Endothelial cell of umbilical vein (primary cell): ENCODE data around the gene HUS1. TPM values are rescaled to one million over a fixed set of nuclear protein-coding genes. Genes with fewer than 3 reads are reported as not detected.

Experiments used
- BruUV-seq: library from RNA; stranded (reverse); fragments of 400-500 nt; replicated peaks from 2 replicates; lab custom pipeline; 2021; lab: Mats Ljungman, UMichigan
- CTCF ChIA-PET: fragments of 300-600, 350-600 bp; sonication (Branson Sonifier 250); formaldehyde crosslinking; loops from one replicate; lab custom pipeline; 2021; ENCODE audit warnings: antibody characterized with exemption, inconsistent platforms; lab: Charles Lee
- POLR2A ChIA-PET: fragments of 300-600, 350-600 bp; sonication (Branson Sonifier 250); formaldehyde crosslinking; loops from one replicate; lab custom pipeline; 2021; ENCODE audit warnings: antibody characterized with exemption, inconsistent platforms; lab: Charles Lee
- DNase-seq: peaks from one replicate; pipeline ENCODE4 v3.0.0-alpha.2; 2011; ENCODE audit warnings: low read depth, low spot score
- FAIRE-seq: peaks from 2 replicates; lab custom pipeline; 2011; peaks lifted over from hg19 to GRCh38; lab: Jason Lieb, UNC
- H2AFZ ChIP-seq: 2 replicates; pipeline ENCODE4 v1.6.0; 2012; ENCODE audit warnings: low read depth, low read length, control low read depth, inconsistent platforms
- H3K27ac ChIP-seq: 2 replicates; pipeline ENCODE4 v1.5.1; 2011; ENCODE audit warnings: low read depth, mild to moderate bottlenecking, control low read depth, low read length, moderate library complexity; ENCODE audit not compliant: insufficient read depth
- H3K27me3 ChIP-seq, 2 experiments: 2 replicates each; pipeline versions ENCODE4 v1.6.0 to v1.6.1; 2011; ENCODE audit warnings: low read length in 2 of 2, mixed read lengths in 1 of 2; ENCODE audit not compliant: control insufficient read depth in 2 of 2, insufficient read depth in 2 of 2
- H3K36me3 ChIP-seq, 2 experiments: 2 replicates in 1 of 2; 3 replicates in 1 of 2; pipeline ENCODE4 v1.5.1; 2011; ENCODE audit warnings: low read length in 2 of 2, mild to moderate bottlenecking in 1 of 2, moderate library complexity in 1 of 2; ENCODE audit not compliant: control insufficient read depth in 2 of 2, insufficient read depth in 2 of 2; ENCODE audit errors: extremely low read depth in 1 of 2
- H3K4me1 ChIP-seq: 3 replicates; pipeline ENCODE4 v1.5.1; 2011; ENCODE audit warnings: mild to moderate bottlenecking, low read length; ENCODE audit not compliant: control insufficient read depth, insufficient read depth; ENCODE audit errors: extremely low read depth
- H3K4me2 ChIP-seq: 2 replicates; pipeline ENCODE4 v1.6.1; 2011; ENCODE audit warnings: low read length, control low read depth, mixed read lengths; ENCODE audit not compliant: insufficient read depth
- H3K4me3 ChIP-seq, 3 experiments: fragments of 200-600 bp in 1 of 3; sonication (generic), shearing (Covaris generic) in 1 of 3; replicated peaks in 1 of 3; 2 replicates each; pipeline ENCODE4 v1.5.1; 2011 to 2016; ENCODE audit warnings: control low read depth in 3 of 3, low read length in 3 of 3, mild to moderate bottlenecking in 2 of 3, inconsistent platforms in 1 of 3, low read depth in 1 of 3, moderate library complexity in 1 of 3; ENCODE audit not compliant: insufficient read depth in 1 of 3
- H3K79me2 ChIP-seq: 2 replicates; pipeline ENCODE4 v1.6.0; 2012; ENCODE audit warnings: low read length, inconsistent platforms; ENCODE audit not compliant: control insufficient read depth, insufficient read depth
- H3K9ac ChIP-seq: replicated peaks from 2 replicates; pipeline ENCODE3; 2011; ENCODE audit warnings: low read length, control low read depth; ENCODE audit not compliant: insufficient read depth; ENCODE audit errors: extremely low read depth
- H3K9me1 ChIP-seq: replicated peaks from 3 replicates; pipeline ENCODE4 v1.6.0; 2011; ENCODE audit warnings: mild to moderate bottlenecking, low read length; ENCODE audit not compliant: control insufficient read depth, insufficient read depth; ENCODE audit errors: extremely low read depth
- H3K9me3 ChIP-seq: replicated peaks from 2 replicates; pipeline ENCODE4 v1.5.1; 2012; ENCODE audit warnings: low read length, inconsistent platforms; ENCODE audit not compliant: control insufficient read depth, insufficient read depth
- H4K20me1 ChIP-seq: replicated peaks from 2 replicates; pipeline ENCODE3; 2011; ENCODE audit warnings: mild to moderate bottlenecking, low read length; ENCODE audit not compliant: control insufficient read depth, insufficient read depth; ENCODE audit errors: extremely low read depth
- CTCF ChIP-seq, 2 donors: IDR thresholded peaks; 1 replicate in 1 of 2; 2 replicates in 1 of 2; pipeline ENCODE4 v1.5.1; 2011; ENCODE audit warnings: low read length in 2 of 2, mild to moderate bottlenecking in 2 of 2, moderate library complexity in 2 of 2, control low read depth in 1 of 2, inconsistent platforms in 1 of 2, low read depth in 1 of 2; ENCODE audit not compliant: insufficient read depth in 1 of 2; ENCODE audit errors: extremely low read depth in 1 of 2
- EZH2 ChIP-seq: IDR thresholded peaks from 2 replicates; pipeline ENCODE4 v1.6.1; 2012; ENCODE audit warnings: borderline replicate concordance, low read depth, mild to moderate bottlenecking, moderate library complexity, low read length, inconsistent platforms; ENCODE audit not compliant: severe bottlenecking
- FOS ChIP-seq: IDR thresholded peaks from 2 replicates; pipeline ENCODE4 v1.6.1; 2011; ENCODE audit warnings: mild to moderate bottlenecking, low read length, moderate library complexity, borderline replicate concordance; ENCODE audit not compliant: insufficient read depth
- GATA2 ChIP-seq: IDR thresholded peaks from 2 replicates; pipeline ENCODE4 v1.7.0; 2011; ENCODE audit warnings: low read depth, mild to moderate bottlenecking, moderate library complexity, mixed read lengths, low read length; ENCODE audit not compliant: insufficient read length, insufficient read depth
- JUN ChIP-seq: IDR thresholded peaks from 2 replicates; pipeline ENCODE4 v1.6.1; 2011; ENCODE audit warnings: borderline replicate concordance, low read depth; ENCODE audit not compliant: insufficient read length, insufficient read depth
- MYC ChIP-seq: IDR thresholded peaks from one replicate; pipeline ENCODE4 v1.6.1; 2011; ENCODE audit warnings: mild to moderate bottlenecking, low read depth, low read length
- POLR2A ChIP-seq: IDR thresholded peaks from 2 replicates; pipeline ENCODE4 v1.6.1; 2012; ENCODE audit warnings: low read depth, mild to moderate bottlenecking, control low read depth, low read length
- POLR2AphosphoS5 ChIP-seq: IDR thresholded peaks from 2 replicates; pipeline ENCODE4 v1.6.1; 2012; ENCODE audit warnings: low read depth, mild to moderate bottlenecking, control low read depth, low read length, moderate library complexity; ENCODE audit not compliant: insufficient read depth
- dilution Hi-C: fragments of 300-500 bp; cut with MboI; formaldehyde crosslinking; loops from one replicate; pipeline ENCODE4 v1.15.0; 2019; ENCODE audit warnings: low sequenced_read_pairs; ENCODE audit not compliant: extremely low pct_ligation_motif_present
- intact Hi-C: fragments of 100-400 bp; cut with micrococcal nuclease; formaldehyde crosslinking; loops from one replicate; pipeline ENCODE4 v1.10.0; 2022
- polyA plus RNA-seq, 4 experiments: library from polyadenylated mRNA; depleted of rRNA in 3 of 4; stranded (reverse) in 3 of 4; unstranded in 1 of 4; fragments of >200 nt; gene quantifications; 2 replicates each; pipeline versions ENCODE4 v1.2.1 to v1.2.3, GENCODE V29; 2011 to 2012; ENCODE audit warnings: missing spikeins in 1 of 4
- total RNA-seq: library from RNA; stranded (reverse); gene quantifications from 2 replicates; pipeline ENCODE4 v1.2.3, GENCODE V29; 2021
- TF ChIP-seq, protein P1 (sequence below): IDR thresholded peaks from 2 replicates; pipeline ENCODE4 v1.6.1; 2011; ENCODE audit not compliant: insufficient read depth, insufficient read length

HUS1 gene
- total and polyA plus RNA-seq, 2 donors (not counting 3 experiments of a cell fraction or from before 2014, with no cell fraction given) = 21.4 to 49.7 TPM

DNA sequence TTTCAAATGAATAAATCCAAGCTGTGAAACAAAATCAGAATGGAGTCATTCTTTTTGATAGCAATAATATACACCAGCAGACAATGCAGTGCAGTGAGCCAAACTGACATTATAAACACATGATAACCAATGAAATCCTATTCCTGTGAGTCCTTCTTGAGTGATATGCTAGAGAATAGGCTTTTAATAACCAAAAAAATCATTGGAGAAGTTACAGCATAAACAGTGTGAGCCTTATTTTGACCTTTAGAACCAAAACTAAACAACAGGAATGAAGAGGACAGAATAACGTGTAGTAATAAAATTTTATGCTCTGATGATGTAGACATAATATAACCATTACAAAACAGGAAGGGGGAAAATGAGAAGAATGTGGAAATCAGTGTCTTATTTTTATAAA is 8.7 kb downstream of the HUS1 start:
- peaks cover 32% of the 10 kb centered on the region for H3K4me1 ChIP-seq
- H3K9me3 ChIP-seq = no peaks in the 10 kb centered on the region
- H4K20me1 ChIP-seq = no peaks in the 10 kb centered on the region
- DNase-seq (peak; percentile 85), FAIRE-seq (no peak)
- no peak overlapping the region for H2AFZ ChIP-seq
- dilution Hi-C loops = no loop called here
- no TSS peak for BruUV-seq
- no peak overlapping the region for H3K4me3 ChIP-seq
- H3K27ac ChIP-seq = peak overlapping the region; percentile 82
- H3K4me2 ChIP-seq = peak overlapping the region; percentile 26
- TF ChIP-seq FOS = no peak
- TF ChIP-seq EZH2 = no peak
- TF ChIP-seq POLR2AphosphoS5 = no peak
- TF ChIP-seq JUN = no peak
- no peak for TF ChIP-seq MYC
- no peak for TF ChIP-seq POLR2A
- TF ChIP-seq, protein P1, sequence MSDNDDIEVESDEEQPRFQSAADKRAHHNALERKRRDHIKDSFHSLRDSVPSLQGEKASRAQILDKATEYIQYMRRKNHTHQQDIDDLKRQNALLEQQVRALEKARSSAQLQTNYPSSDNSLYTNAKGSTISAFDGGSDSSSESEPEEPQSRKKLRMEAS = no peak
- no peak for TF ChIP-seq GATA2
- TF ChIP-seq CTCF (IDR thresholded peaks at IDR 0.05; ENCODE audit: extremely low read depth in 1 of 2, insufficient read depth in 1 of 2, low read depth in 1 of 2, low read length in 2 of 2) = no peak
- H3K36me3 ChIP-seq = peaks cover 27 to 30% of the 10 kb centered on the region in 2 experiments
- H3K9me1 ChIP-seq = no peaks in the 10 kb centered on the region
- H3K9ac ChIP-seq = peak overlapping the region; percentile 61
- POLR2A ChIA-PET = no interaction called here
- CTCF ChIA-PET = interaction anchor here (0.6 to 9.6 kb wide), 4 partner anchors 22 to 705 kb away, joined by 3 to 371 read pairs (median 10); partner anchors contain the start of gene PKD1L1
- peaks cover 1% of the 10 kb centered on the region for H3K79me2 ChIP-seq
- H3K27me3 ChIP-seq = no peaks in the 10 kb centered on the region
- intact Hi-C loops = loop anchor here (1.0 kb wide), 1 partner anchor 119 kb away; the partner anchor contains the start of gene UPP1
